Measurements from ENCODE around the gene PIH1D2.

Gene PIH1D2

GRCh38 chr11:112025707-112026106 is 48.1 kb downstream of the PIH1D2 start:
- no peak for TF ChIP-seq CTCF (IDR thresholded peaks at IDR 0.05; ENCODE audit: control extremely low read depth, extremely low read depth, low read depth, missing control alignments)
- DNase-seq (ENCODE audit: extremely low spot score) = peak; percentile 21
- ChIA-PET POLR2A (no interaction called here), CTCF (interaction anchor here (1.1 kb wide), 1 partner anchor 15 kb away, joined by 3 read pairs; no protein-coding TSS in a partner anchor)

GRCh38 chr11:112024773-112025678 is 48.8 kb downstream of the PIH1D2 start, which contains the start of gene DLAT:
TSS of gene DLAT (plus strand) at chr11:112025408. CDS start at chr11:112025473, 65 bp downstream.
- ChIA-PET POLR2A (no interaction called here), CTCF (interaction anchor here (0.9 to 1.5 kb wide), 3 partner anchors 16 to 39 kb away, joined by 3 read pairs; no protein-coding TSS in a partner anchor)
- TF ChIP-seq CTCF (IDR thresholded peaks at IDR 0.05; ENCODE audit: control extremely low read depth, extremely low read depth, low read depth, missing control alignments) = no peak
- DNase-seq (ENCODE audit: extremely low spot score) = peak; percentile 89

- CTCF ChIA-PET = interaction anchor here (0.9 to 1.5 kb wide), 2 partner anchors 19 to 40 kb away, joined by 3 read pairs; no protein-coding TSS in a partner anchor
- peak; percentile 53 for DNase-seq (ENCODE audit: extremely low spot score)
- POLR2A ChIA-PET = no interaction called here
- TF ChIP-seq CTCF (IDR thresholded peaks at IDR 0.05; ENCODE audit: control extremely low read depth, extremely low read depth, low read depth, missing control alignments) = no peak
These were observed 49.5 kb downstream of the PIH1D2 start for GRCh38 chr11:112024178-112024772.

GRCh38 chr11:112023104-112023503 is 50.7 kb downstream of the PIH1D2 start:
- no peak for TF ChIP-seq CTCF (IDR thresholded peaks at IDR 0.05; ENCODE audit: control extremely low read depth, extremely low read depth, low read depth, missing control alignments)
- ChIA-PET CTCF (interaction anchor here (1.0 to 1.8 kb wide), 2 partner anchors 59 to 94 kb away, joined by 4 read pairs; no protein-coding TSS in a partner anchor), POLR2A (no interaction called here)
- no peak for DNase-seq (ENCODE audit: extremely low spot score)

GRCh38 chr11:112019066-112019465 is 54.8 kb downstream of the PIH1D2 start:
- ChIA-PET POLR2A (interaction anchor here (0.5 kb wide), 1 partner anchor 18 kb away, joined by 3 read pairs; no protein-coding TSS in a partner anchor), CTCF (interaction anchor here (1.8 to 3.4 kb wide), 2 partner anchors 15 to 34 kb away, joined by 3 to 18 read pairs; no protein-coding TSS in a partner anchor)
- no peak for DNase-seq (ENCODE audit: extremely low spot score)
- TF ChIP-seq CTCF (IDR thresholded peaks at IDR 0.05; ENCODE audit: control extremely low read depth, extremely low read depth, low read depth, missing control alignments) = no peak

Data from GM10248 (cell line).